WTC11 (cell line): ENCODE results near the gene NEK4. TPM values are rescaled to one million over a fixed set of nuclear protein-coding genes. Genes with fewer than 3 reads are reported as not detected.

Experiments
- ATAC-seq: fragments of 200-7000 bp; cut with Tn5 transposase; 2 replicates; pipeline ENCODE4 v1.10.0; 2021; ENCODE audit warnings: mild to moderate bottlenecking, moderate library complexity
- CTCF ChIA-PET: fragments of 300-600 bp; sonication (Branson Sonifier 250); formaldehyde crosslinking; loops from one replicate; lab custom pipeline; 2021; ENCODE audit warnings: antibody characterized with exemption; lab: Charles Lee
- POLR2A ChIA-PET: fragments of 350-600 bp; sonication (Branson Sonifier 250); formaldehyde crosslinking; loops from one replicate; lab custom pipeline; 2021; ENCODE audit warnings: antibody characterized with exemption; lab: Charles Lee
- DNase-seq: peaks from one replicate; pipeline ENCODE4 v3.0.0; 2021; ENCODE audit warnings: low spot score
- H3K27ac Mint-ChIP-seq: 2 replicates; pipeline ENCODE4 v1.8.0; 2021; ENCODE audit warnings: mixed read lengths
- H3K27me3 Mint-ChIP-seq: 2 replicates; pipeline ENCODE4 v1.8.0; 2021; ENCODE audit warnings: low read depth, mild to moderate bottlenecking, moderate library complexity, mixed read lengths
- H3K36me3 Mint-ChIP-seq: 2 replicates; pipeline ENCODE4 v1.8.0; 2021; ENCODE audit warnings: mixed read lengths
- H3K4me1 Mint-ChIP-seq: 2 replicates; pipeline ENCODE4 v1.8.0; 2022; ENCODE audit warnings: mixed read lengths
- H3K4me3 Mint-ChIP-seq: 2 replicates; pipeline ENCODE4 v1.8.0; 2021; ENCODE audit warnings: mild to moderate bottlenecking, moderate library complexity, mixed read lengths
- H3K9me3 Mint-ChIP-seq: 2 replicates; pipeline ENCODE4 v1.8.0; 2021; ENCODE audit warnings: mixed read lengths
- ARID4B ChIP-seq: sonication (generic); formaldehyde crosslinking; IDR thresholded peaks from 2 replicates; pipeline ENCODE4 v1.8.0; 2023; ENCODE audit warnings: missing genetic modification reagents, mild to moderate bottlenecking, borderline replicate concordance
- ATF6 ChIP-seq: sonication (generic); formaldehyde crosslinking; IDR thresholded peaks from 2 replicates; pipeline ENCODE4 v1.8.1; 2023; ENCODE audit warnings: mild to moderate bottlenecking, missing genetic modification reagents
- CREB1 ChIP-seq: sonication (generic); formaldehyde crosslinking; IDR thresholded peaks from 2 replicates; pipeline ENCODE4 v1.8.0; 2023; ENCODE audit warnings: mild to moderate bottlenecking, missing genetic modification reagents
- CTCF ChIP-seq: fragments of 200-600 bp; IDR thresholded peaks from 2 replicates; pipeline ENCODE4 v1.8.0; 2022; ENCODE audit warnings: antibody characterized with exemption
- ERG ChIP-seq: fragments of 250-450 bp; sonication (Bioruptor Pico); IDR thresholded peaks from 2 replicates; pipeline ENCODE4 v1.8.0; 2021; ENCODE audit warnings: mild to moderate bottlenecking
- ETV6 ChIP-seq: sonication (generic); formaldehyde crosslinking; IDR thresholded peaks from 2 replicates; pipeline ENCODE4 v1.8.1; 2022; ENCODE audit warnings: mild to moderate bottlenecking, missing genetic modification reagents
- GABPB1 ChIP-seq: sonication (generic); formaldehyde crosslinking; IDR thresholded peaks from 2 replicates; pipeline ENCODE4 v1.8.1; 2023; ENCODE audit warnings: mild to moderate bottlenecking, missing genetic modification reagents
- MAX ChIP-seq: sonication (generic); formaldehyde crosslinking; IDR thresholded peaks from 2 replicates; pipeline ENCODE4 v1.8.0; 2022; ENCODE audit warnings: mild to moderate bottlenecking, missing genetic modification reagents
- RELA ChIP-seq: sonication (generic); formaldehyde crosslinking; IDR thresholded peaks from 2 replicates; pipeline ENCODE4 v1.8.1; 2022; ENCODE audit warnings: missing genetic modification reagents, mild to moderate bottlenecking, borderline replicate concordance
- RORB ChIP-seq: fragments of 250-450 bp; sonication (Bioruptor Pico); IDR thresholded peaks from 2 replicates; pipeline ENCODE4 v1.9.0; 2021; ENCODE audit warnings: mild to moderate bottlenecking
- TEAD4 ChIP-seq: sonication (generic); formaldehyde crosslinking; IDR thresholded peaks from 2 replicates; pipeline ENCODE4 v1.8.0; 2022; ENCODE audit warnings: mild to moderate bottlenecking, missing genetic modification reagents
- TP53 ChIP-seq: sonication (generic); formaldehyde crosslinking; IDR thresholded peaks from 2 replicates; pipeline ENCODE4 v1.8.1; 2023; ENCODE audit warnings: mild to moderate bottlenecking, missing genetic modification reagents
- ZBTB21 ChIP-seq: sonication (generic); formaldehyde crosslinking; IDR thresholded peaks from 2 replicates; pipeline ENCODE4 v1.8.1; 2023; ENCODE audit warnings: mild to moderate bottlenecking, missing genetic modification reagents, borderline replicate concordance
- ZNF121 ChIP-seq: sonication (generic); formaldehyde crosslinking; IDR thresholded peaks from 2 replicates; pipeline ENCODE4 v1.8.0; 2023; ENCODE audit warnings: missing genetic modification reagents
- ZNF138 ChIP-seq: sonication (generic); formaldehyde crosslinking; conservative IDR thresholded peaks from 2 replicates; pipeline ENCODE4 v1.8.1; 2022; ENCODE audit warnings: mild to moderate bottlenecking, moderate library complexity, missing genetic modification reagents
- ZNF232 ChIP-seq: sonication (generic); formaldehyde crosslinking; IDR thresholded peaks from 2 replicates; pipeline ENCODE4 v1.8.0; 2022; ENCODE audit warnings: mild to moderate bottlenecking, missing genetic modification reagents
- ZNF281 ChIP-seq: sonication (generic); formaldehyde crosslinking; IDR thresholded peaks from 2 replicates; pipeline ENCODE4 v1.8.0; 2023; ENCODE audit warnings: mild to moderate bottlenecking, missing genetic modification reagents
- ZNF532 ChIP-seq: fragments of 250-450 bp; sonication (Bioruptor Pico); IDR thresholded peaks from 2 replicates; pipeline ENCODE4 v1.9.0; 2021; ENCODE audit warnings: mild to moderate bottlenecking, borderline replicate concordance
- total RNA-seq: library from RNA; stranded (reverse); gene quantifications from 3 replicates; pipeline ENCODE4 v1.2.3, GENCODE V29; 2021

NEK4 gene
- total RNA-seq, 1 experiment from 2014 or later, result 31.4 TPM

- no peaks in the 10 kb centered on the region for H3K4me1 Mint-ChIP-seq
- H3K9me3 Mint-ChIP-seq, result no peaks in the 10 kb centered on the region
- H3K27ac Mint-ChIP-seq, result no peak overlapping the region
- ATAC-seq (no peak), DNase-seq (no peak)
- ChIA-PET POLR2A (no interaction called here), CTCF (no interaction called here)
- TF ChIP-seq TEAD4 (no peak), ZNF121 (no peak), RELA (CRISPR knock-in tag) (no peak), ZNF281 (no peak), ETV6 (CRISPR knock-in tag) (no peak), ZBTB21 (CRISPR knock-in tag) (no peak), TP53 (CRISPR knock-in tag) (no peak), RORB (CRISPR knock-in tag) (no peak), MAX (CRISPR knock-in tag) (no peak), CTCF (no peak)
- TF ChIP-seq, all 79 proteins: peak for 0
- Mint-ChIP-seq H3K27me3 (no peaks in the 10 kb centered on the region), H3K36me3 (peaks cover 47% of the 10 kb centered on the region), H3K4me3 (no peak overlapping the region)
Measured at GRCh38 chr3:52756141-52756540, 14.6 kb downstream of the NEK4 start.

GRCh38 chr3:52754373-52754772 lies 16.4 kb downstream of the NEK4 start:
- Mint-ChIP-seq H3K4me3 (no peak overlapping the region), H3K4me1 (no peaks in the 10 kb centered on the region), H3K27me3 (no peaks in the 10 kb centered on the region), H3K9me3 (no peaks in the 10 kb centered on the region), H3K27ac (no peak overlapping the region), H3K36me3 (peaks cover 46% of the 10 kb centered on the region)
- CTCF ChIA-PET, result no interaction called here
- ATAC-seq, result no peak
- no peak for DNase-seq
- POLR2A ChIA-PET, result no interaction called here
- no peak for TF ChIP-seq GABPB1
- TF ChIP-seq ZNF138 (CRISPR knock-in tag), result no peak
- TF ChIP-seq ZNF232 (CRISPR knock-in tag), result no peak
- no peak for TF ChIP-seq ATF6 (CRISPR knock-in tag)
- no peak for TF ChIP-seq ZNF532 (CRISPR knock-in tag)
- no peak for TF ChIP-seq ARID4B
- TF ChIP-seq ERG (CRISPR knock-in tag), result no peak
- TF ChIP-seq CREB1, result no peak
